ENCODE measurements around the gene PPP2CA. TPM values are rescaled to one million over a fixed set of nuclear protein-coding genes. Genes with fewer than 3 reads are reported as not detected.
A peak's percentile ranks its signal among the peaks of the same experiment; 100 is the strongest.

PPP2CA gene
- total RNA-seq, 6 experiments from 2014 or later: 50.8 to 80.5 (median 65.0) TPM

DNA sequence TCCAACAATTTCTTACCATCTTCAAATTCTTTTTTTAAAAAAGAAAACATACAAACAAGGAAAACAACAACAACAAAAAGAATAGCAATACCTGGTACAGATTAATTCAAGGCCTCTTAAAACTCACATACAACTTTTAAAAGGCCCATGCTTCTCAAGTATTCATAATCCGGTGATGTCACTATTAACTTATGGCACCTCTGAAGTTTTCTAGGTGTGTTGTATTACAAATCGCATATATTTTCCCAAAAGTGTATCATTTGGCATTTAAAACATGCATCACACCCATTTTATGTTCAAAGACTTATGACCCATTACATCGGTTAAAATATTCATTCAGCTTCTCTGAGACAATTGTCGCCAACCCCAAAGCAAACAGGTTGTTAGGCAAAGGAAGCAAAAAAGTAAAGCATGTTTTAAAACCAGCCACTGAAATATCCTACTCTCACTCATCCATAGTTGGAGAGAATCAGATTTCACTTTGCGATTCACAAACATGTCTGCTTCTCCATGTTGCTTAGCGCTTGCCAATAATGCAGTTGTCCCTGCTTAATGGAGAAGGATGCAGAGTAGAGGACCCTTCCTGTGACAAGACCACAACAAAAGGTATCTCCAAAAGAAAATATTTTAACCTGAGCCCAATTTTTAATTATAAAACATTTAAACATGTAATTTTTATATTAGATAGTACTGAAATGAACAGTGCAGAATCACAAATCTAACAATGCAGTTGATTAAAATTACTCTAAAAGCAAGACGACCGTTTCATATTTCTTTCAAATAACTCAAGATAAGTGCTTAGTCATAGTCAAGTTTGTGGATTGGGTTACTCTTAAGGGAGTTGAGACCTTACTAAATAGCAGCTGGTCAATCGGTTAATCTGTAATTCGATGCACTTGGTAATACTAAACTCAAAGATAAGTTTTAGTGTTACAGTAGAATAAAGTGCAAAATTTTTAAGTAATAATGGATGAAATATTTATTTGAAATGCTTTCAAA lies 50.7 kb downstream of the PPP2CA start:
- WGBS (ENCODE audit: insufficient coverage, low coverage, low lambda C conversion rate, missing lambda C conversion rate): 14% methylated on average over 10 of the region's 10 CpGs
- H3K27me3 ChIP-seq: no peaks in the 10 kb centered on the region
- peak overlapping the region; percentile 68 to 86 (median 86) for H3K4me3 ChIP-seq
- peak overlapping the region in 2 of 3 donors; percentile 98 to 100 for H3K27ac ChIP-seq
- ATAC-seq (no peak), DNase-seq (no peak)
- no peaks in the 10 kb centered on the region for H3K9me3 ChIP-seq
- peaks cover 0 to 21% (median 5%) of the 10 kb centered on the region in 4 donors for H3K4me1 ChIP-seq
- TF ChIP-seq POLR2A (IDR thresholded peaks at IDR 0.05): no peak
- TF ChIP-seq, protein P1, sequence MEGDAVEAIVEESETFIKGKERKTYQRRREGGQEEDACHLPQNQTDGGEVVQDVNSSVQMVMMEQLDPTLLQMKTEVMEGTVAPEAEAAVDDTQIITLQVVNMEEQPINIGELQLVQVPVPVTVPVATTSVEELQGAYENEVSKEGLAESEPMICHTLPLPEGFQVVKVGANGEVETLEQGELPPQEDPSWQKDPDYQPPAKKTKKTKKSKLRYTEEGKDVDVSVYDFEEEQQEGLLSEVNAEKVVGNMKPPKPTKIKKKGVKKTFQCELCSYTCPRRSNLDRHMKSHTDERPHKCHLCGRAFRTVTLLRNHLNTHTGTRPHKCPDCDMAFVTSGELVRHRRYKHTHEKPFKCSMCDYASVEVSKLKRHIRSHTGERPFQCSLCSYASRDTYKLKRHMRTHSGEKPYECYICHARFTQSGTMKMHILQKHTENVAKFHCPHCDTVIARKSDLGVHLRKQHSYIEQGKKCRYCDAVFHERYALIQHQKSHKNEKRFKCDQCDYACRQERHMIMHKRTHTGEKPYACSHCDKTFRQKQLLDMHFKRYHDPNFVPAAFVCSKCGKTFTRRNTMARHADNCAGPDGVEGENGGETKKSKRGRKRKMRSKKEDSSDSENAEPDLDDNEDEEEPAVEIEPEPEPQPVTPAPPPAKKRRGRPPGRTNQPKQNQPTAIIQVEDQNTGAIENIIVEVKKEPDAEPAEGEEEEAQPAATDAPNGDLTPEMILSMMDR (IDR thresholded peaks at IDR 0.05): no peak
- H3K36me3 ChIP-seq: peaks cover 0 to 35% (median 13%) of the 10 kb centered on the region in 4 donors
- intact Hi-C loops (cut with DNase I): no loop called here

DNA sequence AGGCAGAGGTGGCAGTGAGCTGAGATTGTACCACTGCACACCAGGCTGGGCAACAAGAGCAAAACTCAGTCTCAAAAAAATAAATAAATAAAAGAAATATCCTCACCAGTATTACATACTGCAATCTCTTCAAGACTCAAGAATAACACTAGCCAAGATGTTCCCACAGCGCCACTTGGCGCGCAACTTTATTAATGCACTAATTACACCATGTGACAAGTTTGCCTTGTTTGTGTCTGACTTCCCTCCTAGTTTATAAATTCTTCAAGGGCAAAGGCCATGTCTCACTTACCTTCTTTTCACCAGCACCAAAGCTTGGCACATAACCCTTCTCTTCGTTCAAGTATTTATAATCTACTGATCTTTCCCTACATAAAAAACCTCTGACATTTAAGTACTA lies 53.9 kb downstream of the PPP2CA start:
- intact Hi-C loops (cut with DNase I): no loop called here
- H3K27ac ChIP-seq: no peak overlapping the region
- H3K4me1 ChIP-seq: peaks cover 0 to 17% (median 2%) of the 10 kb centered on the region in 4 donors
- 98% methylated on average over 4 of the region's 4 CpGs for WGBS (ENCODE audit: insufficient coverage, low coverage, low lambda C conversion rate, missing lambda C conversion rate)
- DNase-seq (no peak), ATAC-seq (no peak)
- TF ChIP-seq POLR2A (IDR thresholded peaks at IDR 0.05): no peak
- TF ChIP-seq, protein P1 (IDR thresholded peaks at IDR 0.05): no peak
- peaks cover 0 to 64% (median 26%) of the 10 kb centered on the region in 4 donors for H3K36me3 ChIP-seq
- no peaks in the 10 kb centered on the region for H3K9me3 ChIP-seq
- no peaks in the 10 kb centered on the region for H3K27me3 ChIP-seq
- H3K4me3 ChIP-seq: no peak overlapping the region

DNA sequence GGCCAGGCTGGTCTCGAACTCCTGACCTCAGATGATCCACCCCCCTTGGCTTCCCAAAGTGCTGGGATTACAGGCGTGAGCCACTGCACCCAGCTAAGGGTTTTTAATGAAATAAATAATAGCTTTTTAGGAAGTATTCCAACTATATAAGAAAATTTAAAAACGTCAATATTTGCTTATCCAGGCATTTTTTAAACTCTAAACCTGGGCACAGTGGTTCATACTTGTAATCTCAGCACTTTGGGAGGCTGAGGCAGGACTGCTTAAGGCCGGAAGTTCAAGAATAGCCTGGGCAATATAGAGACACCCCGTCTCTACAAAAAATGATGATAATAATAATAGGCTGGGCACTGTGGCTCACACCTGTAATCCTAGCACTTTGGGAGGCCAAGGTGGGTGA lies 63.3 kb downstream of the PPP2CA start:
- DNase-seq (no peak), ATAC-seq (no peak)
- Histone ChIP-seq H3K4me3 (no peak overlapping the region), H3K4me1 (no peaks in the 10 kb centered on the region), H3K9me3 (no peaks in the 10 kb centered on the region), H3K27me3 (no peaks in the 10 kb centered on the region), H3K36me3 (peaks cover 0 to 76% (median 39%) of the 10 kb centered on the region in 4 donors), H3K27ac (no peak overlapping the region)
- TF ChIP-seq, protein P1 (IDR thresholded peaks at IDR 0.05): no peak
- TF ChIP-seq POLR2A (IDR thresholded peaks at IDR 0.05): no peak
- intact Hi-C loops (cut with DNase I): no loop called here
- WGBS (ENCODE audit: insufficient coverage, low coverage, low lambda C conversion rate, missing lambda C conversion rate): 91% methylated on average over 5 of the region's 5 CpGs

GRCh38 chr5:134161513-134162395 lies 64.1 kb downstream of the PPP2CA start:
- intact Hi-C loops (cut with DNase I): no loop called here
- H3K27me3 ChIP-seq: no peaks in the 10 kb centered on the region
- DNase-seq (no peak), ATAC-seq (no peak)
- WGBS (ENCODE audit: insufficient coverage, low coverage, low lambda C conversion rate, missing lambda C conversion rate): 90% methylated on average over 6 of the region's 6 CpGs
- no peaks in the 10 kb centered on the region for H3K9me3 ChIP-seq
- H3K4me1 ChIP-seq: no peaks in the 10 kb centered on the region
- no peak for TF ChIP-seq POLR2A (IDR thresholded peaks at IDR 0.05)
- TF ChIP-seq, protein P1 (IDR thresholded peaks at IDR 0.05): no peak
- no peak overlapping the region for H3K4me3 ChIP-seq
- peaks cover 0 to 74% (median 39%) of the 10 kb centered on the region in 4 donors for H3K36me3 ChIP-seq
- H3K27ac ChIP-seq: no peak overlapping the region
